ENCODE data around the gene DBH. TPM values are rescaled to one million over a fixed set of nuclear protein-coding genes. Genes with fewer than 3 reads are reported as not detected.

The DBH gene
- polyA plus RNA-seq, 1 donor (not counting 4 experiments of a cell fraction or from before 2014, with no cell fraction given) = not detected

GRCh38 chr9:133607976-133608375 lies 28.2 kb upstream of the DBH start:
- H3K9ac ChIP-seq (ENCODE audit: control insufficient read depth, extremely low read depth, insufficient read depth, low read length) = no peak overlapping the region
- dilution Hi-C loops (cut with MboI; ENCODE audit: extremely low pct_ligation_motif_present, low sequenced_read_pairs) = no loop called here
- no peak overlapping the region for H3K27ac ChIP-seq (ENCODE audit: control insufficient read depth, insufficient read depth, low read length)
- H3K4me1 ChIP-seq (ENCODE audit: control insufficient read depth, extremely low read depth, insufficient read depth, low read length) = no peaks in the 10 kb centered on the region
- FAIRE-seq = no peak
- DNase-seq (ENCODE audit: low read depth, low spot score) = no peak
- H3K79me2 ChIP-seq (ENCODE audit: control insufficient read depth, insufficient read depth, low read length) = no peaks in the 10 kb centered on the region
- TF ChIP-seq EZH2 (IDR thresholded peaks at IDR 0.05; ENCODE audit: low read length) (no peak), CTCF (optimal IDR thresholded peaks at IDR 0.05 in 1 of 3, IDR thresholded peaks at IDR 0.05 in 1 of 3, conservative IDR thresholded peaks at IDR 0.05 in 1 of 3; ENCODE audit: extremely low read depth in 1 of 3, insufficient read depth in 2 of 3, low read length in 3 of 3) (no peak)
- H3K4me3 ChIP-seq (ENCODE audit: control insufficient read depth in 2 of 3, extremely low read depth in 1 of 3, insufficient read depth in 2 of 3, low read depth in 1 of 3, low read length in 3 of 3) = no peak overlapping the region
- no peaks in the 10 kb centered on the region for H4K20me1 ChIP-seq (ENCODE audit: control insufficient read depth, extremely low read depth, insufficient read depth, low read length)
- no peaks in the 10 kb centered on the region for H3K9me3 ChIP-seq (ENCODE audit: control insufficient read depth, low read depth, low read length)
- peaks cover 64% of the 10 kb centered on the region for H3K27me3 ChIP-seq (ENCODE audit: control insufficient read depth, extremely low read depth, insufficient read depth, low read length)
- H3K36me3 ChIP-seq (ENCODE audit: control insufficient read depth in 2 of 2, extremely low read depth in 1 of 2, insufficient read depth in 2 of 2, low read length in 2 of 2) = no peaks in the 10 kb centered on the region
- H2AFZ ChIP-seq (ENCODE audit: control insufficient read depth, low read length) = no peak overlapping the region
- H3K4me2 ChIP-seq (ENCODE audit: control insufficient read depth, extremely low read depth, insufficient read depth, low read depth, low read length) = no peak overlapping the region
- H3K9me1 ChIP-seq (ENCODE audit: control insufficient read depth, extremely low read depth, insufficient read depth, low read length) = no peaks in the 10 kb centered on the region

- no peak overlapping the region for H3K27ac ChIP-seq (ENCODE audit: control insufficient read depth, insufficient read depth, low read length)
- H3K36me3 ChIP-seq (ENCODE audit: control insufficient read depth in 2 of 2, extremely low read depth in 1 of 2, insufficient read depth in 2 of 2, low read length in 2 of 2) = no peaks in the 10 kb centered on the region
- H3K4me3 ChIP-seq (ENCODE audit: control insufficient read depth in 2 of 3, extremely low read depth in 1 of 3, insufficient read depth in 2 of 3, low read depth in 1 of 3, low read length in 3 of 3) = no peak overlapping the region
- peaks cover 65% of the 10 kb centered on the region for H3K27me3 ChIP-seq (ENCODE audit: control insufficient read depth, extremely low read depth, insufficient read depth, low read length)
- no peaks in the 10 kb centered on the region for H3K79me2 ChIP-seq (ENCODE audit: control insufficient read depth, insufficient read depth, low read length)
- DNase-seq (ENCODE audit: low read depth, low spot score) (no peak), FAIRE-seq (no peak)
- no peaks in the 10 kb centered on the region for H3K4me1 ChIP-seq (ENCODE audit: control insufficient read depth, extremely low read depth, insufficient read depth, low read length)
- no peak overlapping the region for H3K9ac ChIP-seq (ENCODE audit: control insufficient read depth, extremely low read depth, insufficient read depth, low read length)
- no peaks in the 10 kb centered on the region for H4K20me1 ChIP-seq (ENCODE audit: control insufficient read depth, extremely low read depth, insufficient read depth, low read length)
- H3K9me3 ChIP-seq (ENCODE audit: control insufficient read depth, low read depth, low read length) = no peaks in the 10 kb centered on the region
- H2AFZ ChIP-seq (ENCODE audit: control insufficient read depth, low read length) = no peak overlapping the region
- H3K4me2 ChIP-seq (ENCODE audit: control insufficient read depth, extremely low read depth, insufficient read depth, low read depth, low read length) = no peak overlapping the region
- dilution Hi-C loops (cut with MboI; ENCODE audit: extremely low pct_ligation_motif_present, low sequenced_read_pairs) = no loop called here
- no peak for TF ChIP-seq EZH2 (IDR thresholded peaks at IDR 0.05; ENCODE audit: low read length)
- no peak for TF ChIP-seq CTCF (optimal IDR thresholded peaks at IDR 0.05 in 1 of 3, IDR thresholded peaks at IDR 0.05 in 1 of 3, conservative IDR thresholded peaks at IDR 0.05 in 1 of 3; ENCODE audit: extremely low read depth in 1 of 3, insufficient read depth in 2 of 3, low read length in 3 of 3)
- H3K9me1 ChIP-seq (ENCODE audit: control insufficient read depth, extremely low read depth, insufficient read depth, low read length) = no peaks in the 10 kb centered on the region
These were observed 27.8 kb upstream of the DBH start for GRCh38 chr9:133608382-133608781.

Measured in keratinocyte (primary cell).